Fibroblast of the aortic adventitia (primary cell): Measurements from ENCODE around the gene PHACTR3. TPM values are rescaled to one million over a fixed set of nuclear protein-coding genes. Genes with fewer than 3 reads are reported as not detected.

Experiments used
- DNase-seq: peaks from one replicate; pipeline ENCODE4 v3.0.0-alpha.2; 2010; ENCODE audit warnings: low read depth
- H3K4me3 ChIP-seq: 2 replicates; pipeline ENCODE4 v1.5.1; 2011; ENCODE audit warnings: low read depth, mild to moderate bottlenecking, control low read depth, low read length, moderate library complexity
- total RNA-seq: library from RNA; depleted of rRNA; stranded (reverse); fragments of >200 nt; gene quantifications from 2 replicates; pipeline ENCODE4 v1.2.3, GENCODE V29; 2012; ENCODE audit warnings: low replicate concordance
- TF ChIP-seq, protein P1 (sequence below): IDR thresholded peaks from 2 replicates; pipeline ENCODE4 v1.5.1; 2011; ENCODE audit warnings: mild to moderate bottlenecking, low read length, control low read depth, inconsistent platforms; ENCODE audit not compliant: insufficient read depth

The PHACTR3 gene
- total RNA-seq, 1 donor = not detected

DNA sequence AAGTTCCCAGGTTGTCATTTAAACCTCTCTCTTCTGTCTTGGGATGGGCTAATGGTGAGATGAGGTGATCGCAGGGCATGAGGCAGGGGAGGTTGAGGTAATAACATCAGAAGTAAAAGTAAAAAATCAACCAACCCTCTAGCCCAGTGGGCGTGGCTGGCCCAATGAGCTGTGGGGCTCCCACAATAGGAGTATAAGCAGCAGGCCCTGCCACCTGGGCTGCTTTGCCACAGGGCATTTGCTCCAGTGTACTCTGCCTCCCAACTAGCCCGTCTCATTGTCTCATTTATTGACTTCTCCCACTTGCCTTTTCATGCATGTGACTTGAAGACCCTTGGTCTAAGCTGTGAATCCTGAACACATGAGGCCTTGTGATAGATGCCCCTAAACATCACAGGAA, 62.8 kb downstream of the PHACTR3 start:
- no peak overlapping the region for H3K4me3 ChIP-seq
- TF ChIP-seq, protein P1, sequence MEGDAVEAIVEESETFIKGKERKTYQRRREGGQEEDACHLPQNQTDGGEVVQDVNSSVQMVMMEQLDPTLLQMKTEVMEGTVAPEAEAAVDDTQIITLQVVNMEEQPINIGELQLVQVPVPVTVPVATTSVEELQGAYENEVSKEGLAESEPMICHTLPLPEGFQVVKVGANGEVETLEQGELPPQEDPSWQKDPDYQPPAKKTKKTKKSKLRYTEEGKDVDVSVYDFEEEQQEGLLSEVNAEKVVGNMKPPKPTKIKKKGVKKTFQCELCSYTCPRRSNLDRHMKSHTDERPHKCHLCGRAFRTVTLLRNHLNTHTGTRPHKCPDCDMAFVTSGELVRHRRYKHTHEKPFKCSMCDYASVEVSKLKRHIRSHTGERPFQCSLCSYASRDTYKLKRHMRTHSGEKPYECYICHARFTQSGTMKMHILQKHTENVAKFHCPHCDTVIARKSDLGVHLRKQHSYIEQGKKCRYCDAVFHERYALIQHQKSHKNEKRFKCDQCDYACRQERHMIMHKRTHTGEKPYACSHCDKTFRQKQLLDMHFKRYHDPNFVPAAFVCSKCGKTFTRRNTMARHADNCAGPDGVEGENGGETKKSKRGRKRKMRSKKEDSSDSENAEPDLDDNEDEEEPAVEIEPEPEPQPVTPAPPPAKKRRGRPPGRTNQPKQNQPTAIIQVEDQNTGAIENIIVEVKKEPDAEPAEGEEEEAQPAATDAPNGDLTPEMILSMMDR = no peak
- no peak for DNase-seq

DNA sequence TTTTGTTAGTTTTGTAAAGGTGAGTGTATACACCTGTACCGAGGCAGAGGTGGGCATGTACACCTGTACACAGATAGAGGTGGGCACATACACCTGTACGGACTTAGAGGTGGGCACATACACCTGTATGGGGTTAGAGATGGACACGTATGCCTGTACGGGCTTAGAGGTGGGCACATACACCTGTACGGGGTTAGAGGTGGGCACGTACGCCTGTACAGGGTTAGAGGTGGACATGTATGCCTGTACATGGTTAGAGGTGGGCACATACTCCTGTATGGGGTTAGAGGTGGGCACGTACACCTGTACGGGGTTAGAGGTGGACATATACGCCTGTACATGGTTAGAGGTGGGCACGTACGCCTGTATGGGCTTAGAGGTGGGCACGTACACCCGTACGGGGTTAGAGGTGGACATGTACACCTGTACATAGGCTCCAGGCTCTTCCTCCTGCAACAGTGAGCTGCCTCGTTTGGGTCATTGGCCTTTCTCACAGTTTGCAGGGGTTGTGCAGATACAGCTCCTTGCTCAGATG, 63.7 kb downstream of the PHACTR3 start:
- no peak overlapping the region for H3K4me3 ChIP-seq
- no peak for DNase-seq
- TF ChIP-seq, protein P1 = no peak

- TF ChIP-seq, protein P1 = no peak
- DNase-seq = no peak
- H3K4me3 ChIP-seq = no peak overlapping the region
Measured at GRCh38 chr20:59668926-59669850, 64.8 kb downstream of the PHACTR3 start.

DNA sequence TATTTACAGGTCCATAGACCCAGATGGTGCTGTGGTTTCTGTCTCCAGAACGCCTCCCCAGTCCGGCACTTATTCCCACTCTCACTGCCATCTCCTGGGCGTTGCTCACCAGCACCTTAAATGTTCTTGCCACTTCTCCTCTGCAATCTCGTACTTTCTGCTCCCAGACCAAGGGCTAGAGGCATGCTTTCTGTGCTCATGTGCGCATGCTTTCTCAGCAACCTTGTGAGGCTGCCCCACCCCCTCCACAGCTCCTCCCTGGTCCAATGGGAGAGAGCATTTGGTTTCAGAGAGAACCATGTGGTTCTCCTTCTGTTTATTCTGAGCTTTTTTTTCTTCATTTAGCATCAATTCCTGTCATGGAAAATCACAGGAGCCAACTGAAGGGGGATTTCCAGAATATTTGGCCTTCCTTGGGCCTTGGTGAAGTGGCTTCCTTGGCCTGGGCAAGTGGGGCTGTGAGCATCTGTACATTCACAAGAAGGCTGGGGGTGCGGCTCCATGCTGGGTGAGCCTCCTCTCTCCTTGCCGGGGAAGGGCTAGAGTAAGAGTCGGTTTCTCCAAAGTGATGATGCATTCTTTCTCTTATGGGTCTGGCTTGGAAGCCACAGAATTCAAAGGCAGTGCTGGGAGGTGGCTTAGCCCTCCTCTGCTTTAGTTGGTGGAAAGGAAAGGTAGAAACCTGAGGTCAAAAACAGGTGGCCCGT, 66.6 kb downstream of the PHACTR3 start:
- DNase-seq = no peak
- TF ChIP-seq, protein P1 = no peak
- H3K4me3 ChIP-seq = no peak overlapping the region

DNA sequence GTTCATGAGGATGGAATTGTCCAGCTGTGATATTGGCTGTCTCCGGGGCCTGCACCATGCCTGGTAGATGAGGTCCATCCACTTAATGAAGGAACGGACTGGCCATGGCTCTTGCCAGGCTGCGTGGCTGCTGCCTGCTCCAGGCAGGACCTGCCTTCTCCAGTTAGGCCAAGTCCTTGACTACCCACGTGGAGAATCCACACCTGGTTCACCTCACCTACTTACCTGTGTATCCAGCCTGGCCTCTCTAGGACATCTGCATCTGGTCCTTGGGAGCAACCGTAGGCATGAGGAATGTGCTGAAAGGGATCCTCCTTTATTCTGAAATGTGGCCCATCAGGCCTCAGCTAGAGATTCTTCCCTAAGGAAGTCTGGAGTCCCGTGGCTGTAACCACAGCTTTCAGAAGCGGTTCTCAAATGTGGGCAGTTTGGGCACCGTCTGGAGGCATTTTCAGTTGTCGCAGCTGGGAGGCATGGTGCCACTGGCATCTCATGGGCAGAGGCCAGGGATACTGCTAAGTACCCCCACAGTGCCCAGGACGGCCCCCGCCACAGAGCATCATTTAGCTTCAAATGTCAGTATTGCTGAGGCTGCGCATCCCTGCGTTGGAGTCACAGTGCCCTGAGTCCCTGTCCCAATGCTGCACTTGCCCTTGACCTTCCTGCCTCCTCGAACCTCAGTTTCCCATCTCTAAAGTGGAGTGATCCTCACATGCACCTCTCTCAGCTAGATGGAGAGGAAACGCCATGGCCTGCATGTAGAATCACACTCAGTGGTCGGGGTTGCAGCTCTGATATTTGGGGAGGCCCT, 67.5 kb downstream of the PHACTR3 start:
- no peak overlapping the region for H3K4me3 ChIP-seq
- DNase-seq = no peak
- TF ChIP-seq, protein P1 = no peak

- H3K4me3 ChIP-seq = no peak overlapping the region
- DNase-seq = no peak
- TF ChIP-seq, protein P1 = no peak
Measured at GRCh38 chr20:59672576-59672975, 68.2 kb downstream of the PHACTR3 start.
